ENCODE data around the gene TRAIP. TPM values are rescaled to one million over a fixed set of nuclear protein-coding genes. Genes with fewer than 3 reads are reported as not detected.

The TRAIP gene
- total RNA-seq, 2 experiments from 2014 or later: 23.2 to 25.1 TPM

DNA sequence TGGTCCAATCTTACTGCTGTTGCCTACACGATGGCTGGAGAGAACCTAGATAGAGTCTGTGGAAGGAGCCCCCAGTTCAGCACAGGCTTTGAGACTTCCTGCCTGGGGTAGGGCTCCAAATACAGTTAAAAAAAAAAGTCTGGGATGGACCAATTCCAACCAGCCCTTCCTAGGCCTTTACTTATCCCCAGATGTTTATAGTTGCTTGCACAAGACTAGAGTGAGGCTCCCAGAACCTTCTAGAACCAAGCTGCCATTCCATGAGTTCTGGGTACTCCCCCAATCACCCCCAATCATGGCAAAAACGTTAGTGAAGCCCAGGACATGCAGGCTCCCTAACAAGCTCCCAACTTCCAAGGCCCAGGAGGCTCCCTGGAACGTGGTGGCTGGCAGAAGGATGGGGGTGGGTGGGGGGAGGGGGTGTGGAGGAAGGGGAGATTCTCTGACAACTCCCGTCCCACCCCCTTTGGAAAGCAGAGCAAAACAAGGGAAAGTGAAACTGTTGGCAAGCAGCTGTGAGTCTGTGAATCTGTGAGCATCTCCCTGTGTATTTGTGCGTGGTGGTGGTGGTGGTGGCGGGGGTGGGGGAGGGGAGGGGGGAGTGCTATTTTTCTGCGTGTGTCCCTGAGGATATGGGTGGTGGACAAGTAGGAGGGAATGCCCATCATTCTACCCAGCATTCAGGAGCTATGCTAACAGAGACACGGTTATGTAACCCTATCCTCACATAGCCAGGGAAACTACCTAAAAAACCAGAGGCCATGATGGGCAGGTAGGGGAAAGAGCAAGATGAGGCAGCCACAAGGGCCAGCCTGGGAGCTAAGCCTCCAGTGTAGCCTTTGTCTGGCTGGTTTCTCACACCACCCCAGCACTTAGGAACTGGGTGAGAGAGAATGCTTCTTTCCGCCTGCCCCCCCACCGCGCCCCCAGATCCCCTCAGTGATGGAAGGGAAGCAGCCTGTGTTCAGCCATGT, 45.3 kb upstream of the TRAIP start:
- Mint-ChIP-seq H3K36me3 (ENCODE audit: low read depth) (peaks cover 2% of the 10 kb centered on the region), H3K27ac (no peak overlapping the region), H3K27me3 (no peaks in the 10 kb centered on the region), H3K4me1 (ENCODE audit: low read depth) (peaks cover 17% of the 10 kb centered on the region), H3K9me3 (no peaks in the 10 kb centered on the region), H3K4me3 (no peak overlapping the region)
- DNase-seq: no peak
- ATAC-seq: no peak
- ChIA-PET CTCF (interaction anchor here (1.3 to 3.4 kb wide), 2 partner anchors 17 to 99 kb away, joined by 3 to 12 read pairs; partner anchors contain the start of gene INKA1), POLR2A (interaction anchor here (0.7 to 1.3 kb wide), 3 partner anchors 20 to 183 kb away, joined by 3 to 4 read pairs (median 3); no protein-coding TSS in a partner anchor)
- TF ChIP-seq, protein P1, sequence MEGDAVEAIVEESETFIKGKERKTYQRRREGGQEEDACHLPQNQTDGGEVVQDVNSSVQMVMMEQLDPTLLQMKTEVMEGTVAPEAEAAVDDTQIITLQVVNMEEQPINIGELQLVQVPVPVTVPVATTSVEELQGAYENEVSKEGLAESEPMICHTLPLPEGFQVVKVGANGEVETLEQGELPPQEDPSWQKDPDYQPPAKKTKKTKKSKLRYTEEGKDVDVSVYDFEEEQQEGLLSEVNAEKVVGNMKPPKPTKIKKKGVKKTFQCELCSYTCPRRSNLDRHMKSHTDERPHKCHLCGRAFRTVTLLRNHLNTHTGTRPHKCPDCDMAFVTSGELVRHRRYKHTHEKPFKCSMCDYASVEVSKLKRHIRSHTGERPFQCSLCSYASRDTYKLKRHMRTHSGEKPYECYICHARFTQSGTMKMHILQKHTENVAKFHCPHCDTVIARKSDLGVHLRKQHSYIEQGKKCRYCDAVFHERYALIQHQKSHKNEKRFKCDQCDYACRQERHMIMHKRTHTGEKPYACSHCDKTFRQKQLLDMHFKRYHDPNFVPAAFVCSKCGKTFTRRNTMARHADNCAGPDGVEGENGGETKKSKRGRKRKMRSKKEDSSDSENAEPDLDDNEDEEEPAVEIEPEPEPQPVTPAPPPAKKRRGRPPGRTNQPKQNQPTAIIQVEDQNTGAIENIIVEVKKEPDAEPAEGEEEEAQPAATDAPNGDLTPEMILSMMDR (IDR thresholded peaks at IDR 0.05): no peak
- intact Hi-C loops (cut with micrococcal nuclease): no loop called here

DNA sequence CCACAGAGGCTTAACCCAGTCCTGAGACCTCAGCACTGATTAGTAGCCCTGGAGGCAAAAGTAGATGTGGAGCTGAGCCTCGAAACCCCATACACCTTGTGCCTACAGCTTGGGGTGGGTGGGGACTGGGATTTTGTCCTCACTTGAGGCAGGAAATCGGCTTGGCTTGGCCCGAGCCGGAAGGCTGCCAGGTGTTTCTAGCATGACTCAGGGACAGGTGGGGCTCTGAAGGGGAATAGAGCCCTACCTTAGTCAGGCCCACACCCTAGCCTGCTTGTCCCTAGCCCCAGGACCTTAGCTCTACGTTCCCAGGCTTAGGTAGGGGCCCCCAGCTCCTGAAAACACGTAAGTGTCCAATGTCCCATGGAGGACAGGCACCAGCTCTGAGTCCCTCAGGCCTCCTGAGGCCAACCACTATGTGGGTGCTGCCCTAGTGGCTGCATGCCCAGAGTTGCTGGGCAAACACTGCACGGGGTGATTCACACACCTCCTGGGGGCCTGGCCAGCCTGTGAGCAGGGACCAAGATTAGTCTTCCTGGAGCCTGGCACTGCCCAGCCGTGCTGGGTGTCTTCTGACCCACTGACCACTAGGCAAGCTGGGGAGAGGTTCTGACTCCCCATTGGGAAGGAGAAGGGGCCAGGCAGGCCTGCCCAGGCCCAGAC, 44.3 kb upstream of the TRAIP start:
- H3K4me3 Mint-ChIP-seq: no peak overlapping the region
- ATAC-seq (no peak), DNase-seq (no peak)
- no peaks in the 10 kb centered on the region for H3K9me3 Mint-ChIP-seq
- H3K27me3 Mint-ChIP-seq: no peaks in the 10 kb centered on the region
- ChIA-PET CTCF (interaction anchor here (0.7 to 3.4 kb wide), 7 partner anchors 16 to 98 kb away, joined by 3 to 12 read pairs (median 3); partner anchors contain the start of gene INKA1), POLR2A (interaction anchor here (0.7 to 1.0 kb wide), 2 partner anchors 181 to 182 kb away, joined by 3 read pairs; partner anchors contain the start of gene AMIGO3)
- intact Hi-C loops (cut with micrococcal nuclease): no loop called here
- peaks cover 2% of the 10 kb centered on the region for H3K36me3 Mint-ChIP-seq (ENCODE audit: low read depth)
- no peak overlapping the region for H3K27ac Mint-ChIP-seq
- TF ChIP-seq, protein P1 (IDR thresholded peaks at IDR 0.05): no peak
- H3K4me1 Mint-ChIP-seq (ENCODE audit: low read depth): peaks cover 7% of the 10 kb centered on the region

DNA sequence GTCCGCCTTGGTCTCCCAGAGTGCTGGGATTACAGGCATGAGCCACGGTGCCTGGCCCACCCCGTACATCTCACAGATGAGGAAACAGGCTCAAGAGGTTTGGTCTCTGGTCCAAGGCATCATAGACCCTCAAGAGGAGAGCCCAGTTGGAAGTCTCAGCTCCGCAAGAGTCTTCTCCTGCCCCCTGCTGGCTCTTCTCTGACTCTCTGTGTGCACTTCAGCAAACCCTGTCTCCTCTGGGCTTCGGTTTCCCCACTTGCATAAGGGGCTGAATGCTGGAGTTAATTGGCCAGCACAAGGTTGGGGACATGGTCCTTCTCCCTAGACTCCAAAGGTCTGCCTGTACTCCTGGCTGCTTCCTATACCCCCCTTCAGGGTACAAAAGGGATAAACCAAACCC, 43.5 kb upstream of the TRAIP start:
- peak; percentile 44 for DNase-seq
- peaks cover 2% of the 10 kb centered on the region for H3K36me3 Mint-ChIP-seq (ENCODE audit: low read depth)
- CTCF ChIA-PET: interaction anchor here (0.7 to 3.4 kb wide), 10 partner anchors 11 to 99 kb away, joined by 3 to 12 read pairs (median 3); partner anchors contain the start of gene INKA1
- POLR2A ChIA-PET: interaction anchor here (1.0 kb wide), 1 partner anchor 180 kb away, joined by 3 read pairs; the partner anchor contains the start of gene AMIGO3
- no peak overlapping the region for H3K4me3 Mint-ChIP-seq
- H3K9me3 Mint-ChIP-seq: no peaks in the 10 kb centered on the region
- H3K27me3 Mint-ChIP-seq: no peaks in the 10 kb centered on the region
- H3K27ac Mint-ChIP-seq: no peak overlapping the region
- TF ChIP-seq, protein P1 (IDR thresholded peaks at IDR 0.05): no peak
- ATAC-seq: no peak
- intact Hi-C loops (cut with micrococcal nuclease): no loop called here
- peaks cover 3% of the 10 kb centered on the region for H3K4me1 Mint-ChIP-seq (ENCODE audit: low read depth)

DNA sequence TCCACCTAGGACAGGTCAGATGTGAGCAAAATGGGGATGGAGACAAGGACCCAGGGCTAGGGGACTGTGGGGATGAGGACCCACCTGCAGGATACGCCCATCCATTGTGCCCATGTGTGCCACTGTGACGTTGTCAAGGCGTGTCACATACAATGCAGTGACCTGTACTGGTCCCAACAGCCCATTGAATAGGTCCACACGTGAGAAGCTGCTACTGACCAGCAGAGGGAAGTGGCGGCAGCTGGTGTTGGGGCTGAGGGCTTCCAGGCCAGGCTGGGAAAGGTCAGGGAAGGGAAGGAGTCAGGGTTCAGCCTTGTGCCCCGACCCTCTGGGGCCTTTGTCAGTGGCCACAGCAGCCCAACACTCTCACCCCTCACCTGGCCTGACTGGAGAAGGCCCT, 42.6 kb upstream of the TRAIP start:
- ATAC-seq: no peak
- H3K4me1 Mint-ChIP-seq (ENCODE audit: low read depth): peaks cover 2% of the 10 kb centered on the region
- H3K9me3 Mint-ChIP-seq: no peaks in the 10 kb centered on the region
- DNase-seq: no peak
- CTCF ChIA-PET: interaction anchor here (0.8 to 3.4 kb wide), 4 partner anchors 12 to 96 kb away, joined by 3 to 12 read pairs (median 6); partner anchors contain the start of gene INKA1
- POLR2A ChIA-PET: no interaction called here
- intact Hi-C loops (cut with micrococcal nuclease): no loop called here
- peaks cover 1% of the 10 kb centered on the region for H3K36me3 Mint-ChIP-seq (ENCODE audit: low read depth)
- no peak overlapping the region for H3K27ac Mint-ChIP-seq
- TF ChIP-seq, protein P1 (IDR thresholded peaks at IDR 0.05): no peak
- H3K4me3 Mint-ChIP-seq: no peak overlapping the region
- no peaks in the 10 kb centered on the region for H3K27me3 Mint-ChIP-seq
